GM18505 (cell line): ENCODE data around the gene LILRA1.
"Not testable (repeated sequence)": the region's sequence is repeated elsewhere in the genome, so short reads cannot be mapped to it uniquely, and the experiment has no call there.

ENCODE experiments used
- ATAC-seq: cut with Tn5 transposase; IDR thresholded peaks from one replicate; pipeline ENCODE4 v1.9.1; 2021; ENCODE audit not compliant: unreplicated experiment
- POLR2A ChIP-seq: IDR thresholded peaks from 4 replicates; pipeline ENCODE4 v1.6.1; 2011; ENCODE audit warnings: borderline replicate concordance; ENCODE audit not compliant: insufficient read depth, insufficient read length; ENCODE audit errors: extremely low read depth

Gene LILRA1

GRCh38 chr19:54626757-54627156 lies 33.3 kb downstream of the LILRA1 start:
- no peak for TF ChIP-seq POLR2A
- ATAC-seq = no peak

- ATAC-seq = not testable (repeated sequence)
These were observed 34.5 kb downstream of the LILRA1 start for GRCh38 chr19:54627912-54628311.

GRCh38 chr19:54630262-54630661 lies 36.8 kb downstream of the LILRA1 start, which contains the start of gene LILRB1:
Gene LILRB1, plus strand, starts transcription at chr19:54630484. Its CDS starts 590 bp downstream, at chr19:54631074.
- ATAC-seq = not testable (repeated sequence)

- no peak for ATAC-seq
- no peak for TF ChIP-seq POLR2A
These were observed 37.4 kb downstream of the LILRA1 start for GRCh38 chr19:54630782-54631181.

- not testable (repeated sequence) for ATAC-seq
These were observed 38.3 kb downstream of the LILRA1 start for GRCh38 chr19:54631489-54632337.

- ATAC-seq = not testable (repeated sequence)
These were observed 39.1 kb downstream of the LILRA1 start for GRCh38 chr19:54632517-54632916.

- no peak for ATAC-seq
- no peak for TF ChIP-seq POLR2A
These were observed 40.0 kb downstream of the LILRA1 start for GRCh38 chr19:54633401-54633800.

GRCh38 chr19:54636081-54636480 lies 42.6 kb downstream of the LILRA1 start:
- ATAC-seq = not testable (repeated sequence)

- TF ChIP-seq POLR2A = peak; percentile 41
- no peak for ATAC-seq
These were observed 45.3 kb downstream of the LILRA1 start for GRCh38 chr19:54638683-54639082.

- not testable (repeated sequence) for ATAC-seq
These were observed 49.5 kb downstream of the LILRA1 start for GRCh38 chr19:54642953-54643352.

GRCh38 chr19:54643583-54643982 lies 50.2 kb downstream of the LILRA1 start:
- not testable (repeated sequence) for ATAC-seq

- no peak for TF ChIP-seq POLR2A
- no peak for ATAC-seq
These were observed 50.6 kb downstream of the LILRA1 start for GRCh38 chr19:54644056-54644455.

- TF ChIP-seq POLR2A = no peak
- ATAC-seq = no peak
These were observed 53.0 kb downstream of the LILRA1 start for GRCh38 chr19:54646331-54646841.

- ATAC-seq = no peak
- no peak for TF ChIP-seq POLR2A
These were observed 54.7 kb downstream of the LILRA1 start for GRCh38 chr19:54648129-54648528.

- no peak for TF ChIP-seq POLR2A
- ATAC-seq = no peak
These were observed 56.8 kb downstream of the LILRA1 start for GRCh38 chr19:54650108-54650655.
